Anterior cingulate cortex (tissue), 58 donors: ENCODE results near the gene SRBD1.

Source experiments
- DNase-seq, 58 donors: peaks; one replicate each; lab custom pipeline; 2025; lab: John Stamatoyannopoulos, UW

The SRBD1 gene

DNA sequence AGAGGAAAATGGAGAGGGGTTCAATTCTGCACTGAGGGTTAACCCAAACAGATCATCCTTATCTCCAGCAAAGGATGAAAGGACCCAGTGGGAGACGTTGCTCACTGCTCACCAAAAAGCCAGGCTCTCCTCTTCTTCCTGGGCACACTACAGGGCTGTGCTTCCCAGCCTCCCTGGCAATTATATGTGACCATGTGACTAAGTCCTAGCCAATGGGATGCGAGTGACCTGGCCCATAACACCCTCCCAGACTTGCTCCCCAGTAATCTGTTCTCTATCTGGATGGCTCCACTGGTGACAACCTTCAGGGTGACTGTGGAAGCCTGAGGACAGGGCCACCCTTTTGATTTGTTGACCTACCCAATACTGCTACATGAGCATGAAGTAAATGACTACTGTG is 29.5 kb upstream of the SRBD1 start:
- DNase-seq = no peak

DNA sequence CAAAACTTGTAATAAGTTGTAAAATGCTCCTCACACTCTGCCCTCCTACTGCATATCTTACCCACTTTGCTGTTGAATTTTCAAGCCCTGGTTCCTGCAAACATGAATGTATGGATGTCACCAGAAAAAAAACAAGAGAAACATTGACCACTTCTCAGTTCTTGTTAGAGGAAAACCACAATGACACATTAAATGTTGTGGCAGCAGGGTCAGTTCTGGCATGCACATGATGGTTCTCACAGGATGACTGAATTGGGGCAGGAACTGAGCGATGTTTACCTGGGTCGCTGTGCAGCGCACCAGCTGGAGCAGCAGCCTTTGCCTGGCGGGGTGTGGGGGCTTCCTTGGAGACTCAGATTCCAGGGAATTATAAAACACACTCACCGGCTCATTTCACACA is 26.4 kb upstream of the SRBD1 start:
- DNase-seq = no peak

DNA sequence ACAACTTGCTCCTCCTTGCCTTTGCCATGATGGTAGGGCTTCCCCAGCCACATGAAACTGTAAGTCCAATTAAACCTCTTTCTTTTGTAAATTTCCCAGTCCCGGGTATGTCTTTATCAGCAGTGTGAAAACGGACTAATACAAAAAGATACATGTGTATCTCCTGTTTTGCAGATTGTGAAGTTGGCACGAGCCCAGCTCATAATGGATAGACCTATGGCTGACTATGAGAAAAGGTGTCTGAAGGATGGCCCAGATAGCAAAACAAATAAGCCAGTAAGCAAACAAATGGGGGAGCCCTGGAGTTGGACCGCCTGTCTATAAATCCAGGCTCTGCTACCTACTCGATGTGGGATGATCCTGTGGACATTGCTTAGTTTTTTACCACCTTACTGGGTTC is 24.9 kb upstream of the SRBD1 start:
- DNase-seq = no peak

DNA sequence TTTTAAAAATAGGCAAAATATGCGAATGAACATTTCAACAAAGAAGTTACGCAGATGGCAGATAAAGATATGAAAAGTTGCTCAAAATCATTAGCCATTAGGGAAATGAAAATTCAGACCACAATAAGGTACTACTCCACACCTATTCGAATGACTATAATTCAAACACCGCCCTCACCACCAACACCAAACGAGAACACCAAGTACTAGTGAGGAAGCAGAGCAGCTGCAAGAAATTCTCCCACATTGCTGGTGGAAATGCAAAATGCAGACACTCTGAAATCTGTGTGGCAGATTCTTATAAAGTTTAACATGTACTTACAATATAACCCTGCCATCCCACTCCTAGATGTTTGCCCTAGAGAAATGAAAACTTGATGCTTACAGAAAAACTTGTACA is 23.2 kb upstream of the SRBD1 start:
- no peak for DNase-seq

DNA sequence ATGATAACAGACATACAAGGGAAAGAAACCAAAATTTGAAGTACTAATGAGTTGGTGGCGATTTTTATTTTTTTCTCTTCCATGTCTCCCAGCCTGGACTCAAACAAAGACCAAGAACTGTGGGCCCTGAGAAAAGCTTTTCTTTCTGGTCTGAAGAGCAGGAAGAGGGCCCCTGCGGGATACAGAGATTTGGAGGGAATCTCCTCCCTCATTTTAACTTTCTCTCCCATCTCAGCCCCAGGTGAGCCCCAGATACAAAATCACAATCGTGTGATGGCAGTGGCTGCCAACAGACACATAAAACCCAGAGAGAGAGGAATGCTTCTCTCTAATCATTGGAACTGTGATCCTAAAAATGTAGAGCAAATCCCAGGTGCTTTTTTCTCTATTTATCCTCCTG is 20.9 kb upstream of the SRBD1 start:
- DNase-seq = no peak

DNA sequence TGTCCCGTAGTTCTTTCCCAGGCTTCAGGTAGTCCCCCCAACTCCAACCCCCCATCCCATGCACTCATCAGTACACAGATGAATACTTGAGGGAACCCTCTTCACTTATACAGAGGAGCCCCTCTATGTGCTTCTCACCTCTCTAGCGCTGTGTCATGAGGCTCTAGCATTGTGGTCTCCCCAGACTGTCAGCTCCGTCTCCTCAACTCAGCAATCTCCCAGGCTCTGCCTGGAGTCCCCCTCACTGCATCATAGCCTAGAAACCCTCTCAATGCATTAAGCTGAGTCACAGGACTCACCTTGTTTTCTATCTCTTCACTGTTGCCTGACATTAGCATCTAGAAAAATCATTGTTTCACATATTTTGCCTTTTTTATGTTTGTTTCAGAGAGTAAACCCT is 20.3 kb upstream of the SRBD1 start:
- DNase-seq = no peak

DNA sequence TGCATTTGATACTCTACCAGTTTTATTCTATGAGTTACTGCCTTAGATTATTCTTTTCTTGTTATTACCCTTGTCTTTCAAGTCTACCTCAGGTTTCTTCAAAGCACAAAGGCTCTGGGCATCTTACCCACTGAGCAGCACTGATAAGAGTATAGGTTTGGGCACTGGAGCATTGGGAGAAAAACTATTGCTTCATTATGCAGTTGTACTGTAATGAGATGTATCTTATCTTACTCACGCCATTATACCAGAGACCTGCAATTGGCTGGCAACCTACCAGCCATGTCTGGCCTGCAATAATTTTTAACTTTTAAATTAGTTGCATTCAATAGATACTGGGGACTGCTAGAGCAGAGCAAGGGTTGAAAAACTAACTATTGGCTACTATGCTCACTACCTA is 18.9 kb upstream of the SRBD1 start:
- DNase-seq = no peak

DNA sequence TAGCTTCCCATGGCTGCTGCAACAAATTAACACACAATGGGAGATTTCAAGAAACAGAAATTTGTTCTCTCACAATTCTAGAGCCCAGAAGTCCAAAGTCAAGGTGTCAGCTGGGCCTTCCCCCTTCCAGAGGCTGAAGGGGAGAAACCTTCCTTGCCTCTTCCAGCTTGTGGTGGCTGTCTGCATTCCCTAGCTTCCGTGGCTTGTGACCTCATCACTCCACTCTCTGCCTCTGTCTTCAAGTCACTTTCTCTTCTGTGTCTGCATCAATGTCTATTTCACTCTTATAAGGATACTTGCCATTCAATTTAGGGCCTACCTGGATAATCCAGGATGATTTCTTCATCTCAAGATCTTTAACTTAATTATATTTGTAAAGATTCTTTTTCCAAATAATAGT is 16.8 kb upstream of the SRBD1 start:
- DNase-seq = no peak

DNA sequence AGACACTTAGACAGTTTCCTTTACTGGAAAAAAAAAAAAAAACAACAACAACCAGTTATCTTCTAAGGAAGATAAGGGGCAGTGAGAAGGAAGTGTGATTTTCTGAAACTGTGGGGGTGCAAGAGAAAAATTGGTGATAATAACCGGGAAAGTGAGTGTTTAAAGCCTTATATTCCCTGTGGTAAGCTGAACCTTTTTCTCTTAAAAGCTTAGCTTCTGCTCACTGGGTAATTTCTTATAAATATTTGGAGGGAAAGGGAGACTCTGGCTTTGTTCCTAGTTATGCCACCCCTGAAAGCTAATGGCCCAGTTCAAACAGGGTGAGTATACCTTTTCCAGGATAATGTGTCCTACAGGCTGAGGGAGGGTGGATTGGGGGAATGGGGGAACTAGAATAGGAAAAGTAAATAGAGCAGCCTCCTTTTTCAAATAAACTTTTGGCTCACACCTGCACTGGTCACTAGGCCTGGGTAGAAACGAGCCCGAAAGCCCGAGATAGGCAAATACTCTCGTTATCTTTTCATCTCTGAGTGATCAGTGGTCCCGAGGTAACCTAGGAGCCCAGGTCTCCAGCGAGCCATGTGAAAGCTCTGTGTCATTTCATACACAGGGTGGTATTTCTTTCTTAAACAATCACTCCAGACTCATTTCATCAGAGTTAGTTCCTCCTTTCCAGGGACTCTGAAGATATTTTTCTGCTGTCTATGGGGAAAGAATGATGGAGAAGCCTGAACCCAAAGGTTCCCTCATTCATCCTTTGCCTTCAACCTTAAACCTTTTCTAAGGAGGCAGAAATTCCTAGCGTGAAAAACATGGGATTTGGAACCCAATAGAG is 15.5 kb upstream of the SRBD1 start:
- no peak for DNase-seq

DNA sequence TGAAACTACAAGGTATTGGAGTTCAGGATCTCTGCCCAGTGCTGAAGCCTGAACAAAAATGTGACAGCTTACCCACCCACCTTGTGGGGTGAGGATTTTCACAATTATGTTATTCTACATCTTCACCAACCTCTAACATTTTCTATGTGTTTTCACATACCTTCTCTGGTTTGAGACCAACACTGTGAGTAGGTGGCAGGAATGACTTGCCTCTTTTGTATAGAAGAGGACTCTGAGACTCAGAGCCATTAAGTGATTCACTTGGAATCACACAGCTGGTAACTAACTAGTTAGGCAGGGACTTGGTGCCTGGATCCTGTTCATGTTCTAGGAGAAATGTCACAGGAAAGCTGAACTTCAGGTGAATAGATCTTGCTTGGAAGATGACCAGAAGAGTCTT is 14.8 kb upstream of the SRBD1 start:
- DNase-seq = no peak

DNA sequence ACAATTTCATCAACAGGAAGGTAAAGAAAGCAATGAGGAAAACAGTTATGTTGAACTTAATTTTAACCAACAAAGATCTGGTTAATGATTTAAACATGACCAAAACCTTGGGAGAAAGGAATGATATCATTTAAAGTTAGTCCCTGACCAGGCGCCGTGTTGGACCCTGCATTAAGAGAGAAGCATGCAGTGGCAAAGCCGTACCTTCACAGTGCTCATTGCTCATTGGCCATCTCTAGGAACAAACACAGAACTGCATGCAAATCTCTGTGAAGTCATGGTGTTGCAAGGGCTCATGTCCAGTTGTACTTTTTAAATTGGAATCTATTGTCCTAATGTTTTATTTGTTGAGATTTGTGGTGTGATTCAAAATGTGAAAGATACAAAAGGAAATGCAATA is 12.0 kb upstream of the SRBD1 start:
- no peak for DNase-seq

DNA sequence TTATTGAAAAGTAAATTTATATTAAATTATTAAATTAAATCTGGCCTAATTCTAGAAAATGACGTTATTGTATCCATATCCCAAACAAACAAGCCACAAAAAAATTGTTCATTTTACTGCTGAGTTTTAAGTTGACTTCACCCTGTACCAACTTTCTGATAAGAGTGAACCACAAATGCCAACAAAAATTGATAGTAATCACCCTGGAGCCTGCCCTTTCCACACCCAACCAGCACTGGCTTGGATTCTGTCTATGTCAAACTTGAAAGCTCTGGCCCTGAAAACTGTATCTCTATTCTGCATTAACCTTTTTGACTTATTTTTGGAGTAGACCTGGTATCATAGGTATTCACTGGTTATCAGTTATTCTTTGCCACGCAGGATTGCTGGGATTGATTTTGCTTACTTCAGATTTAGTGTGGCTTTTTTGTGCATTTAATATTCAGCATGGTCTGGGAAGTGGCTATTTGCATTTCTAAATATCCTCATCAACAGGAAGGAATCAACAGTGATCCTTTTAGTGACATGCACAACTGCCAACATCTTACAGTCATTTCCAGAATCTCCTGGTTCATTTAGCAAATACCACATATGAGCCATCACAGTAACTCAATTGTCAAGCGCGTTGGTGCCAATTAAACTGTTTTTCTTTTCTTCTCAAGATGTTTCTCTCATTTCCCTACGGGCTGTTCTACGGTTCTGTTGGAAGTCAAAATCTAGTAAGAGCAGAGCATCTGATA is 11.4 kb upstream of the SRBD1 start:
- no peak for DNase-seq

DNA sequence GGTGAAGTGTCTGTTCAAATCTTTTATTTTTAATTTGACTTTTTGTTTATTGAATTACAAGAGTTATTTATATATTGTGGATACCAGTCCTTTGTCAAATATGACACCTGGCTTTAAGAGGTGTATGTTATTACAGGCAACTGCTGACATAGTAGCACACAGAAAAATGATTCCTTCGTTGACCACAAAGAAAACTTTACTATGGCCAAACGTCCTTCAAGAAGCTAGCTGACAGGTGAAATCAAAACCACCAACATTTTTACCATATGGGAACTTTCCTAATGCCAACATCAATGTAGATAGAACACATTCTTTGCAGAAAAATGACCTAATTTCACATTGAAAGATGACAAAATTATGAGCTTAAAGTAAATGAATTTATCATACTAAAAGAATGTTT is 6.4 kb upstream of the SRBD1 start:
- no peak for DNase-seq

DNA sequence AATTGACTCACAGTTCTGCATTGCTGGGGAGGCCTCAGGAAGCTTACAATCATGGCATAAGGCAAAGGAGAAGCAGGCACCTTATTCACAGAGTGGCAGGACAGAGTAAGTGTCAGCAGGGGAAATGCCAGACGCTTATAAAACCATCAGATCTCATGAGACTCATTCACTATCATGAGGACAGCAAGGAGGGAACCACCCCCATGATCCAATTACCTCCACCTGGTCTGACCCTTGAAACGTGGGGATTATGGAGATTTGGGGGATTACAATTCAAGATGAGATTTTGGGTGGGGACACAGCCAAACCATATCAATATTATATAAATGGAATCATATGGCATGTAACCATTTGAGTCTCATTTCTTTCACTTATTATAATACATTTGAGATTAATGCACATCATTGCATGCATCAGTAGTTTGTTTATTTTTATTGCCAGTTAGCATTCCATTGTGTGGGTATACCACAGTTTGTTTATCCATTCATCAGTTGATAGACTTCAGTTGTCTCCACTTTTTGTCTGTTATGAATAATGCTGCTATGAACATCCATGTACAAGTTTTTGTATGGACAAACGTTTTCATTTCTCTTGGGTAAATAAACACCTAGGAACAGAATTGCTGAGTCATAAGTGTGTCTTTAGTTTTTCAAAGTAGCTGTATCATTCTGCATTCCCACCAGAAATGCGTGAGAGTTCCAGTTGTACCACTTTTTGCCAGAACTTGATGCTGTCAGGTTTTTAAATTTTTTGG is 5.8 kb upstream of the SRBD1 start:
- no peak for DNase-seq

DNA sequence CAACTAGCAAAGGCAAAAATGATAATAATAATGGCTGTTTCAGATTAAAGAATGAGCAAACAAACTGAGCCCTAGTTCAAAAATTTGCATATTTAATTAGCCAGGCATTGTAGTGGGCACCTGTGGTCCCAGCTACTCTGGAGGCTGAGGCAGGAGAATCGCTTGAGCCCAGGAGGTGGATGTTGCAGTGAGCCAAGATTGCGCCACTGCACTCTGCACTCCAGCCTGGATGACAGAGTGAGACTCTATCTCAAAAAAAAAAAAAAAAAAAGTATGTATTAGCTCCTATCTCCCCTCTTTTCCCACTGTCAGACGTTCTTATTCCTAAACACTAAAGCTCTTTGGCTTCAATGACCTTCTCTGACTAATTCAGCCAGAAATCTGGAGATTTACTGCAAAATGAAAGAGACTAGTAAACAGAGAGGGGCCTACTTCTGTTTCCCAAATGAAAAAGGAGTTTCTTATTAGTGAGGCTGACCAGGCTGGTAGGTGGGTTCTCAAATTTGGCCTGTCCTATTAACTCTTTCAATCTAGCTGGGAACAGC is 3.9 kb upstream of the SRBD1 start:
- no peak for DNase-seq

DNA sequence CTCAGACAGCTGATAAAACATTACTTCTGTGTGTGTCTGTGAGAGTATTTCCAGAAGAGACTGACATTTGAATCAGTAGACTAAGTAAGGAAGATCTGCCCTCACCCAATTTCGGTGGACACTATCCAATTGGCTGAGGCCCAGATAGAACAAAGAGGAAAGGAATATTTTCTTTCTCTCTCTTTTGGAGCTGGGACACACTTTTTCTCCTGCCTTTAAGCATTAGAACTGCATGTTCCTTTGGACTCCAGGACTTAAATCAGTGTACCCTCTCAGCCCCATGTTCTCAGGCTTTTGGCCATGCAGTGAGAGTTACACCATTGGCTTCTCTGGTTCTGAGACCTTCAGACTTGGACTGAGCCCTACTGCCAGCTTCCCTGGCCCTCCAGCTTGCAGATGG is 3.3 kb upstream of the SRBD1 start:
- peak in 7 of 58 donors; percentile 1 to 35 (median 15) for DNase-seq

DNA sequence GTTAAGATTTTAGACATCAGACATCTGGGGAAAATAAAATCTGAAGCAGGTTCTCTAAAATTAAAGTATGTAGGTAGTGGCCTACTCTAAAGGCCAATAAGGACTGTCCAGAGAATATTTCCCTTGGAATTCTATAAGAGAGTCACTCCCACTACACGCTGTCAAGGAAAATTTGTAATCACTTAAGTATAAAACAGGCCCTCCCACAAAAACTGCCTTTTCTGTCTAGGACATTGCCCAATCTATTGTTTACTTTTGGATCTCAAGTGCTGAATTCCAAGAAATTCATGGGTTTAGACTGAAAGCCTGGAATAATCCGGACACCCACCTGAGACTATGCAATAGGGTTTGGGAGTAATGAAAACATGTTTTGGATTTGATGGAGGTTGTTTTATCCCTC is 1.7 kb upstream of the SRBD1 start:
- no peak for DNase-seq

DNA sequence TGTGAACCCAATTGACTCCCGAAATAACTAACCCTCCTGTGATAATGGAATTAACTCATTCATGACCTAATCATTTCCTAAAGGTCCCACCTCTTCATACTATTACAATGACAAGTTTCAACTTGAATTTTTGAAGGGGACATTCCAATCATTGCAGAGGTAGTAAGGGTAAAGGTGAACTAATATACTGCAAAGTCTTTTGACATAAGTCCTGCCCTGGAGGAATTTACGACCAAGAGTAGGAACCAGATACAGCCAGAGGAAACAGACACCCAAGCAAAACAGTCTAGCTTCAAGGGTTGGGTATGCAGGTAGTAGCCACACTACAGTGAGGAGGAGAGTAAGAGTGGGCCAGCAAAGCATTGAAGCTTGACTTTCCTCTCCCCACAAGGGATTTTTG is 1.2 kb upstream of the SRBD1 start:
- DNase-seq = no peak

DNA sequence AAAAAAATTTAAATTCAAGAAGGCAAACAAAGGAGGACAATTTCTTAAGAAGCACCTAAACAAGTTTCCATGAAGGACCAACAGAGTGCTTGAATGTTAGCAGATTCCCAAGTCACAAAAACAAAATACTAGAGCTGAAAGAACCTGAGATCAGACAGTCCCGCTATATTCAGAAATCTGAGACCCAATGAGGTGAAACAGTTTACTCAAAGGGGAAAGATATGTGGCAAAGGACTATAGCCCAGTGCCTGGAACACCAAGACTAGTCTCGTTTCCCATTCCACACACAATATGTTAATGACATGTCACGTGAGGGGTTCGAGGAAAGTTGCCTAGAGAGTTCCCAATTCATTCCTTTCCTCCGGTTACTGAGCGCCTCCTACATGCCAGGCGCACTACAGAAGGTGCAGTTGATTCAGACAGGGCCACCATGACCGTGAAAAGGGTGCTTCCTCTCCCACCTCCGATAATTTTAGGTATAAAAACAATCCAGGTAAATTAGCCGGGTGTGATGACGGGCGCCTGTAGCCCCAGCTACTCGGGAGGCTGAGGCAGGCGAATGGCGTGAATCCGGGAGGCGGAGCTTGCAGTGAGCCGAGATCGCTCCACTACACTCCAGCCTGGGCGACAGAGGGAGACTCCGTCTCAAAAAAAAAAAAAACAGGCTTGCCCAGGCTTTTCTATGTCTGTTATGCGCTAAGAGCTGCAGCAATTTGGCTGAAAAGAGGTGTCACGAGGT is 617 bp downstream of the SRBD1 start:
- peak; percentile 6 to 81 (median 49) for DNase-seq

DNA sequence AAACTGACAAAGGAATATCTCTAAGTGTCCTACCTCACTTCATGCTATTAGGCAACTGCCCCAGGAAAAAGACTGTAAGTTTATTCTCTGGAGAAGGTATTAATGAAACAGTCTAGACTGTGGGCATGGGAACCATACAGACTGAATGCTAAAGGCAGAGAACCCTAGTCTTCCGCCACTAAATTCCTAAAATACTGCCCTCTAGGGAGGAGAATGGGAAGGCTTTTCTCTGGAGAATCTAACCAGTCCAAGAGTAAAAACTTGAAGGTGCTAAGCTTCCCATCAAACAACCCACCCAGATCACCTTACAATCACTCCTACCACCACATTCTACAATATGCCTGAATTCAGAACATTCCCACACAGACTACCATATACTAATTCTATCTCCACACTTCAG is 3.4 kb downstream of the SRBD1 start:
- DNase-seq = no peak
